Right lobe of liver (tissue), 6 donors: ENCODE data around the gene PML. TPM values are rescaled to one million over a fixed set of nuclear protein-coding genes. Genes with fewer than 3 reads are reported as not detected.

Source experiments
- ATAC-seq, 4 donors: fragments of 200-7000 bp; cut with Tn5 transposase; one replicate each; pipeline ENCODE4 v1.9.1; 2020; ENCODE audit warnings: mild to moderate bottlenecking in 4 of 4, moderate library complexity in 4 of 4
- DNase-seq, 3 donors: peaks; one replicate each; pipeline ENCODE4 v3.0.0-alpha.2; 2020
- H3K27ac ChIP-seq, 3 donors: fragments of 200-600 bp; one replicate each; pipeline ENCODE4 v1.8.0; 2022
- H3K27me3 ChIP-seq, 2 donors: fragments of 200-600 bp; one replicate each; pipeline ENCODE4 v1.8.0; 2022
- H3K36me3 ChIP-seq, 4 donors: fragments of 200-600 bp; sonication (generic) in 1 of 4; one replicate each; pipeline versions ENCODE4 v1.5.1 to v1.8.0; 2017 to 2022; ENCODE audit warnings: control low read depth in 1 of 4
- H3K4me1 ChIP-seq, 4 donors: fragments of 200-600 bp; sonication (generic) in 1 of 4; one replicate each; pipeline versions ENCODE4 v1.5.1 to v1.8.0; 2017 to 2022; ENCODE audit warnings: control low read depth in 1 of 4
- H3K4me3 ChIP-seq, 3 donors: fragments of 200-600 bp; one replicate each; pipeline ENCODE4 v1.8.0; 2022
- H3K9me3 ChIP-seq, 4 donors: fragments of 200-600 bp; sonication (generic) in 1 of 4; one replicate each; pipeline versions ENCODE4 v1.5.1 to v1.8.0; 2017 to 2022; ENCODE audit warnings: control low read depth in 1 of 4
- CTCF ChIP-seq, 4 donors: fragments of 200-600 bp in 3 of 4; fragments of 450-650 bp in 1 of 4; IDR thresholded peaks; one replicate each; pipeline versions ENCODE4 v1.5.1 to v1.8.0; 2016 to 2022; ENCODE audit warnings: antibody characterized with exemption in 4 of 4, mild to moderate bottlenecking in 2 of 4
- POLR2A ChIP-seq: fragments of 450-650 bp; IDR thresholded peaks from one replicate; pipeline ENCODE4 v1.6.1; 2017; ENCODE audit warnings: antibody characterized with exemption, mild to moderate bottlenecking
- WGBS: methylation state at CpG from one replicate; pipeline ENCODE4 v1.1.6; 2018; ENCODE audit warnings: low coverage, low lambda C conversion rate; ENCODE audit not compliant: insufficient coverage; ENCODE audit errors: missing lambda C conversion rate; 5-methylcytosine and 5-hydroxymethylcytosine counted together
- intact Hi-C, 2 donors: fragments of 100-400 bp; cut with DNase I; formaldehyde crosslinking; loops; one replicate each; pipeline versions ENCODE4 v1.11.2 to v1.14.1; 2022
- long read RNA-seq: library from polyadenylated mRNA; unstranded; transcript quantifications from one replicate; pipeline ENCODE4 v2.0.0, GENCODE V29; 2019
- total RNA-seq, 6 experiments: library from RNA; depleted of rRNA in 2 of 6; stranded (reverse); fragments of >200 nt in 2 of 6; fragmentation: NEBNext Ultra II Directional in 3 of 6; extraction: Animal tissue kit (Norgen Biotek cat#: 25700) in 3 of 6; gene quantifications; one replicate each; pipeline versions ENCODE4 v1.1.0 to v1.2.4, GENCODE V29; 2016 to 2023
- donor health status: DM: no; HTN: yes; CAD: no.
- donor health status: DM: no; HTN: no; CAD: no.
- donor health status: DM: no; HTN: no; CAD: no.
- donor health status: DM: no; HTN: yes; CAD: no.
- donor health status: DM: no; HTN: yes; CAD: no.

Gene PML
- 10 to 100 TPM; 10.8 to 36.1 (median 16.7) TPM for total RNA-seq
- long read RNA-seq = 0 reads

- Histone ChIP-seq H3K27me3 (no peaks in the 10 kb centered on the region), H3K4me1 (peaks cover 0 to 28% (median 7%) of the 10 kb centered on the region in 4 donors), H3K4me3 (peak within 1 kb of the TSS; percentile 64 to 79 (median 71)), H3K27ac (peak within 1 kb of the TSS; percentile 76 to 83 (median 81)), H3K36me3 (peaks cover 0 to 13% (median 6%) of the 10 kb centered on the region in 4 donors), H3K9me3 (no peaks in the 10 kb centered on the region)
- intact Hi-C loops = no loop called here
- TF ChIP-seq CTCF (IDR thresholded peaks at IDR 0.05) (peak in 1 of 4 donors; percentile 5), POLR2A (peak; percentile 79)
- DNase-seq (peak; percentile 97 to 98 (median 98)), ATAC-seq (peak; percentile 88 to 92 (median 90))
- WGBS = 0% methylated on average over 17 of the region's 27 CpGs
These were observed at the start of gene PML for GRCh38 chr15:73994413-73994883. PML (plus strand) TSS chr15:73994716; CDS start chr15:73994813, 97 bp downstream.

- WGBS = 81% methylated on average over 2 of the region's 4 CpGs
These were observed 49.4 kb upstream of the PML start for GRCh38 chr15:73945130-73945508.

DNA sequence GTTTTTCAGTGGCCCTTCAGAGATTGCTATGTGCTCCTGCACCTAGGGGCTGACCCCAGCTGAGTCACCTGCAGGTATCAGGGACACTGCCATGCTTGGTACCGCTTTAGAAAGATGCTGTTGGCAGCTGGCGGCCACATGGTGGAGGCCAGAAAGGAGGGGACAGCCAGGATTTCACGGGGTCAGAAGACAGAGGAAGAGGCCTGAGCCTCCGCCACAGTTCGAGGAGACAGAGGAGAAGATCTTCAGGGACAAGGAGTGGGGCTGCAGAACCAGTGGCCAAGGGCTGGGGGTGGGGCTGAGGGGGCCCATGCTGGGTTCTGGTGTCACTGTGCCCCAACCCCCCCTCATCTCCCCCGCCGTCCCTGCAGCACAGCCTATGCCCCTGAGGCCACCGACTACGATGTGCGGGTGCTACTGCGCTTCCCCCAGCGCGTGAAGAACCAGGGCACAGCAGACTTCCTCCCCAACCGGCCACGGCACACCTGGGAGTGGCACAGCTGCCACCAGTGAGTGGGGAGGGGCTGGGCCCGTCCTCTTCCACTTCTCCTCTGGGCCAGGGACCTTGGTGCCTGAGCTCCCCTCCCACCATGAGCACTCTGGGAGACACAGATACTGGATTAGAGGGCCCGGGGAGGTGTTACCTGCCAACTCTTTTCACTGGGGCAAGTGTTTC is 48.3 kb upstream of the PML start:
- H3K36me3 ChIP-seq = no peaks in the 10 kb centered on the region
- no peak overlapping the region for H3K27ac ChIP-seq
- WGBS = 67% methylated on average over 4 of the region's 17 CpGs
- H3K4me3 ChIP-seq = no peak overlapping the region
- no peak for TF ChIP-seq POLR2A
- TF ChIP-seq CTCF (IDR thresholded peaks at IDR 0.05) = no peak
- ATAC-seq (no peak), DNase-seq (peak in 1 of 3 donors; percentile 13)
- no peaks in the 10 kb centered on the region for H3K27me3 ChIP-seq
- no peaks in the 10 kb centered on the region for H3K9me3 ChIP-seq
- intact Hi-C loops = no loop called here
- H3K4me1 ChIP-seq = no peaks in the 10 kb centered on the region

More at GRCh38 chr15:73945130-73945508, 49.4 kb upstream of the PML start:
- TF ChIP-seq CTCF (IDR thresholded peaks at IDR 0.05) (no peak), POLR2A (no peak)
- Histone ChIP-seq H3K27ac (no peak overlapping the region), H3K4me1 (peaks cover 0 to 8% (median 0%) of the 10 kb centered on the region in 4 donors), H3K9me3 (no peaks in the 10 kb centered on the region), H3K36me3 (no peaks in the 10 kb centered on the region), H3K27me3 (no peaks in the 10 kb centered on the region), H3K4me3 (no peak overlapping the region)
- DNase-seq (no peak), ATAC-seq (no peak)
- intact Hi-C loops = no loop called here

GRCh38 chr15:73946795-73947370 is 47.6 kb upstream of the PML start:
- WGBS = no CpG with 5 or more reads among the region's 9 CpGs
- no peaks in the 10 kb centered on the region for H3K9me3 ChIP-seq
- intact Hi-C loops = no loop called here
- TF ChIP-seq POLR2A (no peak), CTCF (IDR thresholded peaks at IDR 0.05) (no peak)
- ATAC-seq (no peak), DNase-seq (peak in 1 of 3 donors; percentile 7)
- no peak overlapping the region for H3K4me3 ChIP-seq
- no peaks in the 10 kb centered on the region for H3K36me3 ChIP-seq
- H3K27ac ChIP-seq = no peak overlapping the region
- H3K27me3 ChIP-seq = no peaks in the 10 kb centered on the region
- H3K4me1 ChIP-seq = no peaks in the 10 kb centered on the region
